ENCODE results near the gene ADGRL1.

GRCh38 chr19:14161305-14161704 lies 44.7 kb downstream of the ADGRL1 start:
- no peak for TF ChIP-seq CTCF (IDR thresholded peaks at IDR 0.05)
- TF ChIP-seq POLR2A (IDR thresholded peaks at IDR 0.05): no peak

All from uterus (tissue), 2 donors.